ENCODE results near the gene NECTIN2. TPM values are rescaled to one million over a fixed set of nuclear protein-coding genes. Genes with fewer than 3 reads are reported as not detected.

NECTIN2 gene
- total and polyA plus RNA-seq, 4 donors: 76.9 to 117 (median 94.0) TPM

DNA sequence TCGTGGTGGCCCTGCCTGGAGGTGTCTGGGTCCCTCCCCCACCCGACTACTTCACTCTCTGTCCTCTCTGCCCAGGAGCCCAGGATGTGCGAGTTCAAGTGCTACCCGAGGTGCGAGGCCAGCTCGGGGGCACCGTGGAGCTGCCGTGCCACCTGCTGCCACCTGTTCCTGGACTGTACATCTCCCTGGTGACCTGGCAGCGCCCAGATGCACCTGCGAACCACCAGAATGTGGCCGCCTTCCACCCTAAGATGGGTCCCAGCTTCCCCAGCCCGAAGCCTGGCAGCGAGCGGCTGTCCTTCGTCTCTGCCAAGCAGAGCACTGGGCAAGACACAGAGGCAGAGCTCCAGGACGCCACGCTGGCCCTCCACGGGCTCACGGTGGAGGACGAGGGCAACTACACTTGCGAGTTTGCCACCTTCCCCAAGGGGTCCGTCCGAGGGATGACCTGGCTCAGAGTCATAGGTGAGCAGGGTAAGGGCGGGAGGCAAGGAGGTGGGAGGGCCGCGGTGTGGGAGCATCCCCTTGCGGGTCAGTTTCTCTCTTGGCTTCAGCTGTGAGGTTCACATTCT lies 19.2 kb downstream of the NECTIN2 start:
- no peak for TF ChIP-seq CTCF (IDR thresholded peaks at IDR 0.05; ENCODE audit: control extremely low read depth, extremely low read depth)
- Histone ChIP-seq H3K27ac (ENCODE audit: low read depth in 1 of 2, low read length in 1 of 2) (no peak overlapping the region), H3K9me3 (ENCODE audit: control insufficient read depth in 4 of 4, insufficient read depth in 3 of 4, low read length in 3 of 4) (no peaks in the 10 kb centered on the region), H3K4me1 (ENCODE audit: control insufficient read depth in 5 of 5, insufficient read depth in 5 of 5, low read length in 5 of 5) (peaks cover 0 to 4% (median 0%) of the 10 kb centered on the region in 5 donors), H3K9ac (ENCODE audit: insufficient read depth in 1 of 2, low read length in 2 of 2) (no peak overlapping the region), H3K36me3 (ENCODE audit: control insufficient read depth in 4 of 4, insufficient read depth in 4 of 4, low read length in 4 of 4) (peaks cover 0 to 15% (median 11%) of the 10 kb centered on the region in 4 donors), H3K27me3 (ENCODE audit: control insufficient read depth in 3 of 3, insufficient read depth in 3 of 3, low read length in 2 of 3) (no peaks in the 10 kb centered on the region), H3K4me3 (no peak overlapping the region)
- no peak for DNase-seq
- ATAC-seq (ENCODE audit: insufficient read depth, low FRiP score): no peak
- WGBS, 2 donors: 94 to 95% methylated on average over 27 of the region's 27 CpGs

GRCh38 chr19:44866664-44867063 lies 20.6 kb downstream of the NECTIN2 start:
- WGBS, 2 donors: 73 to 77% methylated on average over 4 of the region's 4 CpGs
- no peaks in the 10 kb centered on the region for H3K27me3 ChIP-seq (ENCODE audit: control insufficient read depth in 3 of 3, insufficient read depth in 3 of 3, low read length in 2 of 3)
- no peak overlapping the region for H3K27ac ChIP-seq (ENCODE audit: low read depth in 1 of 2, low read length in 1 of 2)
- no peak for TF ChIP-seq CTCF (IDR thresholded peaks at IDR 0.05; ENCODE audit: control extremely low read depth, extremely low read depth)
- no peak overlapping the region for H3K9ac ChIP-seq (ENCODE audit: insufficient read depth in 1 of 2, low read length in 2 of 2)
- DNase-seq (no peak), ATAC-seq (ENCODE audit: insufficient read depth, low FRiP score) (no peak)
- H3K36me3 ChIP-seq (ENCODE audit: control insufficient read depth in 4 of 4, insufficient read depth in 4 of 4, low read length in 4 of 4): peaks cover 2 to 17% (median 9%) of the 10 kb centered on the region in 4 donors
- no peaks in the 10 kb centered on the region for H3K9me3 ChIP-seq (ENCODE audit: control insufficient read depth in 4 of 4, insufficient read depth in 3 of 4, low read length in 3 of 4)
- no peak overlapping the region for H3K4me3 ChIP-seq
- H3K4me1 ChIP-seq (ENCODE audit: control insufficient read depth in 5 of 5, insufficient read depth in 5 of 5, low read length in 5 of 5): peaks cover 0 to 6% (median 0%) of the 10 kb centered on the region in 5 donors

- no peak for TF ChIP-seq CTCF (IDR thresholded peaks at IDR 0.05; ENCODE audit: control extremely low read depth, extremely low read depth)
- Histone ChIP-seq H3K27ac (ENCODE audit: low read depth in 1 of 2, low read length in 1 of 2) (no peak overlapping the region), H3K27me3 (ENCODE audit: control insufficient read depth in 3 of 3, insufficient read depth in 3 of 3, low read length in 2 of 3) (no peaks in the 10 kb centered on the region), H3K4me3 (no peak overlapping the region), H3K4me1 (ENCODE audit: control insufficient read depth in 5 of 5, insufficient read depth in 5 of 5, low read length in 5 of 5) (peaks cover 0 to 6% (median 0%) of the 10 kb centered on the region in 5 donors), H3K36me3 (ENCODE audit: control insufficient read depth in 4 of 4, insufficient read depth in 4 of 4, low read length in 4 of 4) (peaks cover 7 to 25% (median 17%) of the 10 kb centered on the region in 4 donors), H3K9me3 (ENCODE audit: control insufficient read depth in 4 of 4, insufficient read depth in 3 of 4, low read length in 3 of 4) (no peaks in the 10 kb centered on the region), H3K9ac (ENCODE audit: insufficient read depth in 1 of 2, low read length in 2 of 2) (no peak overlapping the region)
- WGBS, 2 donors: 89 to 96% methylated on average over 12 of the region's 12 CpGs
- ATAC-seq (ENCODE audit: insufficient read depth, low FRiP score): no peak
- no peak for DNase-seq
Observed at GRCh38 chr19:44867578-44867977, 21.5 kb downstream of the NECTIN2 start.
